GM23338 (cell line): ENCODE measurements around the gene MYH10. TPM values are rescaled to one million over a fixed set of nuclear protein-coding genes. Genes with fewer than 3 reads are reported as not detected.

Source experiments
- ATAC-seq: fragments of 200-7000 bp; cut with Tn5 transposase; 3 replicates; pipeline ENCODE4 v1.9.1; 2020
- DNase-seq: peaks from one replicate; pipeline ENCODE4 v3.0.0-alpha.2; 2015; ENCODE audit warnings: low spot score
- H2AFZ ChIP-seq: fragments of 200-600 bp; sonication (generic); 2 replicates; pipeline ENCODE4 v1.8.0; 2016; ENCODE audit warnings: antibody characterized with exemption, mild to moderate bottlenecking, moderate library complexity
- H3F3A ChIP-seq: fragments of 200-600 bp; sonication (generic); replicated peaks from 2 replicates; pipeline ENCODE4 v1.8.0; 2017; ENCODE audit warnings: antibody characterized with exemption, mixed run types, low read depth
- H3K27ac ChIP-seq: fragments of 200-600 bp; sonication (generic); 2 replicates; pipeline ENCODE4 v1.6.1; 2016; ENCODE audit warnings: low read depth
- H3K27me3 ChIP-seq: fragments of 200-600 bp; sonication (generic); 2 replicates; pipeline ENCODE4 v1.8.0; 2016; ENCODE audit warnings: mild to moderate bottlenecking, mixed run types, moderate library complexity; ENCODE audit not compliant: insufficient read depth
- H3K36me3 ChIP-seq: fragments of 200-600 bp; sonication (generic); 2 replicates; pipeline ENCODE4 v1.8.0; 2016; ENCODE audit warnings: mild to moderate bottlenecking; ENCODE audit not compliant: insufficient read depth
- H3K4me1 ChIP-seq: fragments of 200-600 bp; sonication (generic); 2 replicates; pipeline ENCODE4 v1.8.0; 2016; ENCODE audit warnings: mild to moderate bottlenecking, moderate library complexity; ENCODE audit not compliant: insufficient read depth
- H3K4me2 ChIP-seq: fragments of 200-600 bp; sonication (generic); 2 replicates; pipeline ENCODE4 v1.7.1; 2017; ENCODE audit warnings: mixed run types
- H3K4me3 ChIP-seq: fragments of 200-600 bp; sonication (generic); 2 replicates; pipeline ENCODE4 v1.6.1; 2016; ENCODE audit warnings: mixed run types
- H3K79me2 ChIP-seq: fragments of 200-600 bp; sonication (generic); replicated peaks from 2 replicates; pipeline ENCODE4 v1.8.0; 2017; ENCODE audit warnings: mild to moderate bottlenecking; ENCODE audit not compliant: insufficient read depth
- H3K9me2 ChIP-seq: fragments of 200-600 bp; sonication (generic); 2 replicates; pipeline ENCODE4 v1.8.0; 2017; ENCODE audit not compliant: insufficient read depth
- H4K20me1 ChIP-seq: fragments of 200-600 bp; sonication (generic); replicated peaks from 2 replicates; pipeline ENCODE4 v1.8.0; 2017; ENCODE audit warnings: mild to moderate bottlenecking; ENCODE audit not compliant: insufficient read depth
- H3K27ac Mint-ChIP-seq: 2 replicates; pipeline ENCODE4 v1.8.0; 2020; ENCODE audit warnings: inconsistent platforms, mild to moderate bottlenecking, moderate library complexity, mixed read lengths
- H3K27me3 Mint-ChIP-seq: 3 replicates; pipeline ENCODE4 v1.8.0; 2022; ENCODE audit warnings: low read depth, mild to moderate bottlenecking, moderate library complexity, mixed read lengths, inconsistent platforms; ENCODE audit not compliant: insufficient read depth, poor library complexity
- H3K36me3 Mint-ChIP-seq: 3 replicates; pipeline ENCODE4 v1.8.0; 2021; ENCODE audit warnings: low read depth, mild to moderate bottlenecking, inconsistent platforms, moderate library complexity, mixed read lengths
- H3K4me1 Mint-ChIP-seq: 3 replicates; pipeline ENCODE4 v1.8.0; 2020; ENCODE audit warnings: mild to moderate bottlenecking, inconsistent platforms, mixed read lengths
- H3K4me3 Mint-ChIP-seq: 3 replicates; pipeline ENCODE4 v1.8.0; 2021; ENCODE audit warnings: moderate library complexity, mild to moderate bottlenecking, inconsistent platforms, mixed read lengths
- H3K9me3 Mint-ChIP-seq: 3 replicates; pipeline ENCODE4 v1.8.0; 2020; ENCODE audit warnings: moderate library complexity, mild to moderate bottlenecking, inconsistent platforms, mixed read lengths
- CREB1 ChIP-seq: fragments of 250-450 bp; sonication (Bioruptor Pico); IDR thresholded peaks from 2 replicates; pipeline ENCODE4 v1.5.0; 2020; ENCODE audit warnings: low read depth, mild to moderate bottlenecking, moderate library complexity
- EZH2 ChIP-seq: fragments of 200-600 bp; sonication (generic); IDR thresholded peaks from one replicate; pipeline ENCODE4 v1.8.0; 2017; ENCODE audit warnings: antibody characterized with exemption, mild to moderate bottlenecking, low read depth; ENCODE audit not compliant: unreplicated experiment
- EZH2phosphoT487 ChIP-seq: fragments of 200-600 bp; sonication (generic); IDR thresholded peaks from one replicate; pipeline ENCODE4 v1.8.1; 2018; ENCODE audit warnings: antibody characterized with exemption; ENCODE audit not compliant: unreplicated experiment
- JUNB ChIP-seq: IDR thresholded peaks from one replicate; pipeline ENCODE4 v1.6.1; 2016; ENCODE audit warnings: antibody characterized with exemption; ENCODE audit not compliant: unreplicated experiment
- ZNF114 ChIP-seq: fragments of 250-450 bp; sonication (Bioruptor Pico); IDR thresholded peaks from 2 replicates; pipeline ENCODE4 v1.5.0; 2020; ENCODE audit warnings: mild to moderate bottlenecking, moderate library complexity
- ZNF462 ChIP-seq: fragments of 250-450 bp; sonication (Bioruptor Pico); IDR thresholded peaks from 2 replicates; pipeline ENCODE4 v1.5.0; 2020; ENCODE audit warnings: mild to moderate bottlenecking, moderate library complexity
- polyA plus RNA-seq: library from polyadenylated mRNA; unstranded; fragments of >200 nt; fragmentation: Nextera tagmentation; extraction: Ambion mirVana; gene quantifications from 2 replicates; pipeline ENCODE4 v1.2.1, GENCODE V29; 2016
- total RNA-seq: library from RNA; depleted of rRNA; stranded (reverse); fragments of >200 nt; shearing (Covaris generic); gene quantifications from 2 replicates; pipeline ENCODE4 v1.2.3, GENCODE V29; 2014
- TF ChIP-seq, protein P1 (sequence below): IDR thresholded peaks from 2 replicates; pipeline ENCODE4 v1.6.1; 2016; ENCODE audit warnings: antibody characterized with exemption

The MYH10 gene
- total and polyA plus RNA-seq, 2 experiments from 2014 or later, result 89.5 to 230 TPM

- TF ChIP-seq, protein P1, sequence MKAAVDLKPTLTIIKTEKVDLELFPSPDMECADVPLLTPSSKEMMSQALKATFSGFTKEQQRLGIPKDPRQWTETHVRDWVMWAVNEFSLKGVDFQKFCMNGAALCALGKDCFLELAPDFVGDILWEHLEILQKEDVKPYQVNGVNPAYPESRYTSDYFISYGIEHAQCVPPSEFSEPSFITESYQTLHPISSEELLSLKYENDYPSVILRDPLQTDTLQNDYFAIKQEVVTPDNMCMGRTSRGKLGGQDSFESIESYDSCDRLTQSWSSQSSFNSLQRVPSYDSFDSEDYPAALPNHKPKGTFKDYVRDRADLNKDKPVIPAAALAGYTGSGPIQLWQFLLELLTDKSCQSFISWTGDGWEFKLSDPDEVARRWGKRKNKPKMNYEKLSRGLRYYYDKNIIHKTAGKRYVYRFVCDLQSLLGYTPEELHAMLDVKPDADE, result no peak
- no peak for TF ChIP-seq CREB1
Measured at GRCh38 chr17:8670421-8670820, 39.9 kb upstream of the MYH10 start (continued).

GRCh38 chr17:8668176-8668740 lies 37.7 kb upstream of the MYH10 start:
- H3K9me2 ChIP-seq, result no peaks in the 10 kb centered on the region
- no peak for ATAC-seq
- no peaks in the 10 kb centered on the region for H3K36me3 ChIP-seq
- no peak overlapping the region for H3K4me3 ChIP-seq
- no peaks in the 10 kb centered on the region for H3K79me2 ChIP-seq
- no peak for DNase-seq
- 0 out of 3 replicates have a peak, but pooled peaks cover 4% of the 10 kb centered on the region for H3K4me1 Mint-ChIP-seq
- no peaks in the 10 kb centered on the region for H3K27me3 ChIP-seq
- H3K36me3 Mint-ChIP-seq, result no peaks in the 10 kb centered on the region
- TF ChIP-seq EZH2phosphoT487, result no peak
- TF ChIP-seq ZNF114 (CRISPR knock-in tag), result no peak
- no peak for TF ChIP-seq EZH2
- TF ChIP-seq JUNB, result no peak
- no peak for TF ChIP-seq CREB1
- no peak for TF ChIP-seq ZNF462 (CRISPR knock-in tag)
- no peak overlapping the region for H3K4me3 Mint-ChIP-seq
- no peak overlapping the region for H3K4me2 ChIP-seq
- no peak overlapping the region for H3K27ac Mint-ChIP-seq
- no peak overlapping the region for H2AFZ ChIP-seq
- peaks cover 4% of the 10 kb centered on the region for H3K27me3 Mint-ChIP-seq
- no peaks in the 10 kb centered on the region for H4K20me1 ChIP-seq
- no peaks in the 10 kb centered on the region for H3K9me3 Mint-ChIP-seq
- H3F3A ChIP-seq, result no peaks in the 10 kb centered on the region
- H3K4me1 ChIP-seq, result peaks cover 8% of the 10 kb centered on the region; the same call in 1 of the 2 replicates
- no peak overlapping the region for H3K27ac ChIP-seq
